HG02870 (cell line): ENCODE results near the gene ACKR2.
"Not testable (repeated sequence)": the region's sequence is repeated elsewhere in the genome, so short reads cannot be mapped to it uniquely, and the experiment has no call there.

Experiments
- ATAC-seq: cut with Tn5 transposase; IDR thresholded peaks from one replicate; pipeline ENCODE4 v1.9.1; 2021; ENCODE audit warnings: mild to moderate bottlenecking, moderate library complexity; ENCODE audit not compliant: unreplicated experiment

Gene ACKR2

GRCh38 chr3:42801048-42801620 lies 8.1 kb upstream of the ACKR2 start:
- no peak for ATAC-seq

- no peak for ATAC-seq
Measured at GRCh38 chr3:42801784-42802183, 7.5 kb upstream of the ACKR2 start.

GRCh38 chr3:42802876-42803413 lies 6.3 kb upstream of the ACKR2 start:
- ATAC-seq = no peak

- peak; percentile 21 for ATAC-seq
Measured at GRCh38 chr3:42803414-42804105, 5.7 kb upstream of the ACKR2 start.

DNA sequence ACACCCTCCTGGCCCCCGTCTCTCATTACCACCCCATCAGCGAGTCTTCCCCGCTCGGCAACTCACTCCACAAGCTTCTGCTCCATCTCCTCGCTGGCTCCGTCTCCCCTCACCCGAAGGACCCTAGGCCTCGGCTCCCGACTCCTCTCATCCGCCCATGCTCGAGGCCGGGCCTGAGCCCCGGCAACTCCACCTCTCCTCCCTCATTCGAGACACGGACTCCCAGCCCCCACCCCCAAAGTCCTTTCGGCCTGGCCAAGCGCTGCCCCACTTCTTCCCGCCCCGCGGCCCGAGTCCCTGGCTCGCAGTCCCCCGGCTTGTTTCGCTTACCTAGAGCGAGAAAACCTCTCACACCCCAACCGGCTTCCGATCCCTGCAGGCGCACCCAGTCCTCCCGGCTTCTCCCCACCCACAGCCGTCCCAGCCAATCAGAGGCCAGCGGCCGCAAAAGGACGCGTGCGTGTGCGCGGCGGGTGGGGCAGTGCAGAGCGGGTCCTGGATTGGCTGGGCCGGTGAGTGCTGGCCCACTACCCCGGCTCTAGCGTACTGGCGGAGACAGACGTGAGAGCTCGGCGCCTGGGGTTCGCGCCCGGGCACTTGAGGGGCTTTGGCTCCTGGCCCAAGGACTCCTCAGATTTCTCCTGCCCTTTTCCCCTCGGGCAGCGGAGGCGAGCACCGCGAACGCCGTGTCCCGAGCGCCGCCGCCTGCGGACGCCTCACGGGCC lies 5.0 kb upstream of the ACKR2 start, which contains the start of gene HIGD1A:
Gene HIGD1A (minus strand): TSS at position 385 of the 725 bp plus-strand sequence. CDS start 10,237 bp downstream, outside the sequence.
- ATAC-seq = peak; percentile 97

DNA sequence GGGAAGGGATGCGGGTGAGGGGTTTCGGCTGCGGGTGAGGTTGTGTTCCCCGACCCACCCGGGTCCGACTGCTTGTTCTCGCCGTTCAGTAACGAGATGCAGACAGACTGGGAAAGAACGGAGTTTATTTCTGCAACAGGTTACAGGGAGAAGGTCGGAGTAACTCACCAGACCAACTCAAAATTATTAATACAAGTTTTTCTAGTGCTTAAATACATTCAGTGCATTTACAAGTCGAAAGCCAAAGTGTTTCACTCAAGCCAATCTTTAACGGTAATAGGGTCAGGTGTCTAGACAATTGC lies 4.5 kb upstream of the ACKR2 start:
- ATAC-seq = peak; percentile 7

DNA sequence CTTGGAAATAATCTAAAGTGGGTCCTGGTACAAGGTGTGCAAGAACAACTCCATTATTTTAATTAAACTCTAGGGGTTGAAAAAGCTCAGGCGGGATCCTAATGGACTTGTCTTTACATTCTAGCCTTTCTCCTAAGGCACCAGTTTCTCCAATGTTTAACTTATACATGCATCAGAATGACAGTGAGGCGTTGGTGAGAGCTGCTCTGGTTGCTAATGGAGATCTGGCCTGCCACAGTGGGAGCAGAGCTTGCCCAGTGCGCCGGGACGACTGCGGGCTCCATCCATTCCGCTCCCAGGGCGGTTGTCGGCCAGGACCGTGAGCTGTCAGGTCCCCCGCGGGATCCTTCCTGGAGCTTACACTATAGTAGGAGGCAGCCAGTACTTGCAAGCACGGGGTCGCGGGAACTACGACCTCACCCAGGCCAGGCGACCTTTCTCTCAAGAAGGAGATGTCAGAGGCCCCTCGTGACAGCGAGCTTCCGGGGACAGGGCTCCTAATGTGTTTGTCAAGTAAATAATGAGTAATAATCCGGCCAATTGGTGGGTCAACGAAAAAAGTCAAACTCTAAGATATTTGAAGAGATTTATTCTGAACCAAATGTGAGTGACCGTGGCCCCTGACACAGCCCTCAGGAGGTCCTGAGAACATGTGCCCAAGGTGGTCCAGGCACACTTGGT lies 4.0 kb upstream of the ACKR2 start:
- no peak for ATAC-seq

DNA sequence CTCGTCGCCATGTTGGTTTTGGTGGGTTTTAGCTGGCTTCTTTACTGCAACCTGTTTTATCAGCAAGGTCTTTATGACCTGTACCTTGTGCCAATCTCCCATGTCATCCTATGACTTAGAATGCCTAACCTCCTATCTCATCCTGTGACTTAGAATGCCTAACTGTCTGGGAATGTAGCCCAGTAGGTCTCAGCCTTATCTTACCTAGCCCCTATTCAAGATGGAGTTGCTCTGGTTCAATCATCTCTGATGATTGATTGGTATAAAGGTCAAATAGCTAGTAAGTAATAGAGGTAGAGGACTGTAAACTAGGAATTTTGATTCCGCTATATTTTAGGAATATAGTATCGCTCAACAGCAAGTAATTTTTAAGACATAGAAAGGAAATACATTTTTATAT lies 1.3 kb upstream of the ACKR2 start:
- ATAC-seq = no peak

- not testable (repeated sequence) for ATAC-seq
Measured at GRCh38 chr3:42810706-42811105, 1.5 kb downstream of the ACKR2 start.

GRCh38 chr3:42811118-42811883 lies 2.1 kb downstream of the ACKR2 start:
- not testable (repeated sequence) for ATAC-seq

DNA sequence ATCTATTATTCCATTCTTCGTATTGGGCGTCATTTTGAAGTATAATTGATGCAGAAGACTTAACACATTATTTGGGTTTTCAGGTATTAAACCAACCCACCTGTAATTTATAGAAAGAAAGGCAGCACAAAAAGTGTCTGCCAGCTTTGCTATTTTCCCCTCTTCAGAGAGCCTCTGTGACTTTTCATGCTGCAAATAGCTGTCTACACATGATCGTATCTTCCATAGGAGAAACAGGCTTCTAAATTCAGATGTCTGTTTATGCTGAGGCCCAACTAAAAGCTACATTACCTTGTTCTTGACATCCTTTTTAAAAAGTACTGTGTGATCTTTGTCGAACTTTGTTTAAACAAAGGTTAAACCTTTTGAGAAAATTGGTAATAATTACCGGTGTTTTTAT lies 5.0 kb downstream of the ACKR2 start:
- ATAC-seq = no peak

- ATAC-seq = no peak
Measured at GRCh38 chr3:42814914-42815507, 5.8 kb downstream of the ACKR2 start.

DNA sequence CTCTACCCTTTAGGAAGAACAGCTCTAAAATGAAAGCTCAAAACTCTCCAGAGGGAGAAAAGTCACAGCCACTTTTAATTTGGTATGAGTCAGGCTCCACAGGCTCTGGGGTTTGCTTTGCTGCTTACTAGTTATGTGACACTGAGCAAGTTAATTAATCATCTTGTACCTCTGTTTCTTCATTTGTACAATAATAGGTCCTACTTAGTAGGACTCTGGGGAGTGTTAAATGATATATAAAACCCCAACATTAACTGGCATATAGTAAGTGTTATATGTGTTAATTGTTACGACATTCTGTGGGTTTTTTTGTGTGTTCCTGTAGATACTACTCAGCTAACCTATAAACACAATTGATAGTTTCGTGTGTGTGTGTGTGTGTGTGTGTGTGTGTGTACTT lies 6.6 kb downstream of the ACKR2 start:
- no peak for ATAC-seq

GRCh38 chr3:42819351-42819965 lies 10.2 kb downstream of the ACKR2 start:
- ATAC-seq = no peak

GRCh38 chr3:42820746-42821051 lies 11.5 kb downstream of the ACKR2 start:
- no peak for ATAC-seq

DNA sequence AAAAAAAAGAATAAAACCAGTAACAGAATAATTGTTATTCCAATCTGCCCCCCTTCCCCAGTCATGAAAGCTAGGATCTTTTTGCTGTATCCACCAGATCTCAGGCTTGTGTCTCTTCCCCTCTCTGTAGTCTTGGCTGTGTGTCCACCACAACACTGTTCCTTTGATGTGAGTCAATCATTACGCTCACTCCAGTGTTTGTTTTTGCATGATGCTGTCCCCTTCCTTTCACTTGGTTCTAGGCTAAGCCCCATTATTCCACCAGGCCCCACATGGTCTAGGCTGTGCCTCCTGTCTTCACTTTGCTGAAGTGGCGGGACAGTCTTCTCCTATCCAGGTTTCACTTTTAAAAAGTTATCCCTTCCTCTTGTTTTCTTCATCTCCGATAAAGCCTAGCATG lies 13.6 kb downstream of the ACKR2 start:
- no peak for ATAC-seq

GRCh38 chr3:42823351-42823750 lies 14.1 kb downstream of the ACKR2 start:
- no peak for ATAC-seq

- ATAC-seq = no peak
Measured at GRCh38 chr3:42826141-42826540, 16.9 kb downstream of the ACKR2 start.

GRCh38 chr3:42827023-42827422 lies 17.8 kb downstream of the ACKR2 start:
- no peak for ATAC-seq

DNA sequence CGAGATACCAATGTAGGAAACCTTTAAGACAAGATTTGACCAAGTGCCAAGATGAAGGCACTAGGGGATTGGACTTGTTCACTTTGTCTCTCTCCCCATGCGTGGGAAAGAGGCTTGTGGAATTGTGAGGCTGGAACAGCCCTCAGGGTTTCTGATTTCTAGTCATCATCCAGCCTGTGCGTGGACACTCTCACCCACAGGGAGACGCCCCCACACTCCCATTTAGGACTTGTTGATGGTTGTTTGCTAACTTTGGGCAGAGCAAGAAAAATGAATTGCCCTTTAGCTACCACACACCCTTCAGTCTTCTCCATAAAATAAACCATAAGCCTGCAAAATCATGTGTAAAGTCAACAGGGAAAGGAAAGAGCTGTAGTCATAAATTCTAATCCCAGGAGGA lies 18.4 kb downstream of the ACKR2 start:
- ATAC-seq = no peak
